Stimulated activated CD8-positive, alpha-beta memory T cell treated with anti-CD3 and anti-CD28 coated beads, Interleukin-15, amount 100 ng/mL, for 24 hours (primary cell): Measurements from ENCODE around the gene SSTR3.
"Not testable (repeated sequence)": the region's sequence is repeated elsewhere in the genome, so short reads cannot be mapped to it uniquely, and the experiment has no call there.

Experiments used
- DNase-seq: peaks from one replicate; pipeline ENCODE4 v3.0.0-alpha.2; 2020; ENCODE audit warnings: low read depth

SSTR3 gene

GRCh38 chr22:37181681-37182080 lies 30.6 kb downstream of the SSTR3 start:
- DNase-seq, result no peak

- no peak for DNase-seq
Measured at GRCh38 chr22:37180531-37181231, 31.6 kb downstream of the SSTR3 start.

- DNase-seq, result no peak
Measured at GRCh38 chr22:37179622-37180420, 32.5 kb downstream of the SSTR3 start.

- DNase-seq, result no peak
Measured at GRCh38 chr22:37179126-37179470, 33.2 kb downstream of the SSTR3 start.

- DNase-seq, result no peak
Measured at GRCh38 chr22:37178350-37179125, 33.7 kb downstream of the SSTR3 start.

- no peak for DNase-seq
Measured at GRCh38 chr22:37177755-37178154, 34.5 kb downstream of the SSTR3 start.

- DNase-seq, result no peak
Measured at GRCh38 chr22:37177221-37177620, 35.1 kb downstream of the SSTR3 start.

- DNase-seq, result no peak
Measured at GRCh38 chr22:37176464-37177061, 35.7 kb downstream of the SSTR3 start.

GRCh38 chr22:37175414-37176281 lies 36.6 kb downstream of the SSTR3 start:
- DNase-seq, result no peak

- DNase-seq, result no peak
Measured at GRCh38 chr22:37174964-37175363, 37.3 kb downstream of the SSTR3 start.

- DNase-seq, result no peak
Measured at GRCh38 chr22:37173709-37174108, 38.6 kb downstream of the SSTR3 start.

- DNase-seq, result no peak
Measured at GRCh38 chr22:37172266-37173245, 39.7 kb downstream of the SSTR3 start.

- no peak for DNase-seq
Measured at GRCh38 chr22:37171662-37172061, 40.6 kb downstream of the SSTR3 start.

GRCh38 chr22:37170689-37171405 lies 41.4 kb downstream of the SSTR3 start:
- DNase-seq, result not testable (repeated sequence)

GRCh38 chr22:37169947-37170688 lies 42.2 kb downstream of the SSTR3 start:
- no peak for DNase-seq

GRCh38 chr22:37169406-37169805 lies 42.9 kb downstream of the SSTR3 start:
- no peak for DNase-seq

- DNase-seq, result no peak
Measured at GRCh38 chr22:37167981-37168647, 44.2 kb downstream of the SSTR3 start.
